NCI-H82 treated with DMSO at 0.1 percent for 48 hours (cell line): Measurements from ENCODE around the gene CST8.

Experiments
- DNase-seq: peaks from one replicate; lab custom pipeline; 2025; ENCODE audit not compliant: unreplicated experiment; lab: John Stamatoyannopoulos, UW

The CST8 gene

DNA sequence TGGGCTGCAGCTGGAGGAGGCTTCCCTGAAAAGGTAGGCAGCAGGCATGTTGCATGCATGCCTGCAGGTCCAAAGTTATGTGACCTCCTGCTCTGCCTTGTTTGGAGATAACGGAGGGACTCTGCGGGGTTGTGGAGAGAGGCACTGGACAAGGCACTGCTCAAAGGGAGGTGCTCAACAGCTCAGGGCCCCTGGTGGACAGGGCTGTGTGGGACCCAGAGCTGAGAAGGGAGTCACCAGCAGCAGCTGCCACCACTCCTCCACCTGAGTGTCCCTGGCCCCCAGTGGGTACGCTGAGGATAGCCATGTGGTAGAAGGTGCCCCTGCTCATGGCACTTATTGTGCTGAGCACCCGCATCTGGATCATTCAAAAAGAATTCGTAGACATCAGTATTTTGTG lies 15.5 kb upstream of the CST8 start:
- no peak for DNase-seq

DNA sequence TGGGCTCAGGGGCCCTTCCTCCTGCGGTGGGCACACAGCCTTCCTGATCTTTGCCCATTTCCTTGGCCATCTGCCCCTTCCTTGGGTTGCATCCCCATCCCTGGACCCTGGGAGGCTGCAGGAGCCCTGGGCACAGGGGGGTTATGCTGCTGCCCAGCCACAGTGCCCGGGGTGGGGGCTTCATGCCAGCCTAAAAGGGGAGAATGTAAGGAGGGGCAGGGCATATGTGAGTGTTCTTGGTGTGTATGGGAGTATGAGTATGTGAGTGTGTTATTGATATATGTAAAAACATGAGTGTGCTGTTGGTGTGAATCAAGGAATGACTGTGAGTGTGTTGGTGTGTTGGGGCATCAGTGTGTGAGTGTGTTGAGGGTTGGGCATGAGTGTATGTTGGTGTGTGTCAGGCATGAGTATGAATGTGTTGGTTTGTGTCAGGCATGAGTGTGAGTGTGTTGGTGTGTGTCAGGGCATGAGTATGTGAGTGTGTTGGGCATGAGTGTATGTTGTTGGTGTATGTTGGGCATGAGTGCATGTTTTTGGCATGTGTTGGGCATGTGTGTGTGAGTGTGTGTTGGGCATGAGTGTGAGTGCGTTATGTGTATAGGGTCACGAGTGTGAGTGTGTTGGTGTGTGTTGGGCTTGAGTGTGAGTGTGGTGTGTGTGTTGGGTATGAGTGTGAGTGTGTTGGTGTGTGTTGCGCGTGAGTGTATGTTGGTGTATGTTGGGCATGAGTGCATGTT lies 14.7 kb upstream of the CST8 start:
- DNase-seq: no peak

DNA sequence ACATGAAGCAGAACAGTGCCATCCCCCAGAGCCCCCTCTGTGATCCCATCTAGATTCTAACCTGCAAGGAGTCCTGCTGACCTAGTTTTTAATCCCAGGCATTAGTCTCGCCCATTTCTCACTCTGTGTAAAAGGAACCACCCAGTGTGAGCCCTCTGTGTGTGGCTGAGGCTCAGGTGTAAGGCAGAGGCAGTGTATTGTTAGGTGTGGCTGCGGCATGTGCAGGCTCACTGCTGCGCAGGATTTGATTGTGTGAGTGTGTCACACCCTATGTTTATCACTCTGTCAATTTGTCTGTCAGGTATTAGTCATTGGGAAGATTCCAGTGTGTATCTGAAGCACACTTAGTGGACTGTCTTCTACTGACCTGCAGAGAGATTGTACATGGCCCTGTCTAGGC lies 13.7 kb upstream of the CST8 start:
- DNase-seq: no peak

DNA sequence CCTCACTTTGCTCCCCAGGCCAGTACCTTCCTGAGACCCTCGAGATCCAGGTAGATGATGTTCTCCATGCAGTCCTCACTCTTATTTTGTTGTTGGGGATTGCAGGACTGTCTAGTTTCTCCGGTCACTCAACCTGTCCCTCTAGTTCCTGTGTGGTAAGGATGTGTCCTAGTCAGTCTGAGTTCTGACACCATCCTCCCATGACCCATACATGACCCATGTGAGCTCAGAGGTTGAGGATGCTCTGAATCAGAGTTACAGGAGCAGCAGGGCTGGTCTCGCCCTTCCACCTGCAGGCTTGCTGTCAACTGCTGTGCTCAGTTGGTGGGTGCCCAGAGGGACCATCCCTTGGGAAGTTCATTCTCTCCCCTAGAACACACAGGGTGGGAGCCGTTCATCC lies 11.9 kb upstream of the CST8 start:
- no peak for DNase-seq

DNA sequence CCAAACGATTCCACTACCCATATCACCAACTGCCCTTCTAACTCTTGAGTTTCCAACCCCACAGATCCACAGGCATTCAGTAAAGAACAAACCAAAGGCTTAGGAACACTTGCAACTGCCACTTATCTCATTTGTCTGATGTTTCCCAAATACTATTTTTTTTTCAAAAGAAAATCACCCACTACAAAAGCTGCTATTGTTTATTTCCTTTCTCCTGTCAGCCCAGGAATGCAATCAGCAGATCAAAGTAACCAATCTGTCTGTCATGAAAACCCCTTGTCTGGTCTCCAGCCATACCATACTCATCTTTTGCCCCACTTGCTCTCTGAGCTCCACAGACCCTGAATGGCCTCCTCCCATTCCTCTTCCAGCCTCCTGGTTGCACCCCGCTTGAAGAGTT lies 8.8 kb upstream of the CST8 start:
- DNase-seq: no peak

DNA sequence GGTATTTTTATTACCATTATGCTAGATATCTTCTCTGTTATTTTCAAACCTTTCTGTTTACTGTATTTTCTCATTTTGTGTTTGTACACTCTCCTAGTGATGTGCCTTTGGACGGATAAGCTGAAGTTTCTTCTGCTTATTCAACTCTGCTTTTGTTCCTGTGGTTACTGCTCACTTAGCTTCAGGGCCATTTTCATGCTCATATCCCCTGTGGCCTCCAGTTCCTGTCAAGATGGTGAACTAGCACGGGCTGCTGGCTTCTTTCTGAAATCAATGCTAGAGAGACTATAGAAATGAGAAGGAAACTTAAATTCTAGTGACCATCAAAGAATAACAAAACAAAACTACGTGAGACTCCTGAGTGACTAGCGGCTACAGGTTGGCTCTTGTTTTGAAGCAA lies 6.8 kb upstream of the CST8 start:
- DNase-seq: no peak

DNA sequence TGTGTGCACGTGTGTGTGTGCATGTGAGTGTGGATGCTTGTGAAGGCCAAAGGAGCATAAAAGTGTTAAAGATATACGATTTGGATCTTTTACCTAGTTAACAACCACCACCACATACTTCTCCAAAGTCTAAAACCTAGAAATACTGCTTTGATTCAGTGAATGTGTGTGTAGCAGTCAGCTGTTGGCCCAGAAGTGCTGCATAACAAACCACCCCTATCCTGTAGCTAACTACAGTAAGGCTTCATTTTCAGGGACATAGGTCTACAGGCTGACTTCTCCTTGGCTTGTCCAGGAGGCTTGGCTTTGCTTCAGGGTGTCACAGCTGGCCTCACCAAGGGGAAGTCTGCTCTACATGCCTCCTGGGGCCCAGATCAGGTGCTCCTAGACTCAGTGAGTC lies 2.4 kb upstream of the CST8 start:
- DNase-seq: no peak

DNA sequence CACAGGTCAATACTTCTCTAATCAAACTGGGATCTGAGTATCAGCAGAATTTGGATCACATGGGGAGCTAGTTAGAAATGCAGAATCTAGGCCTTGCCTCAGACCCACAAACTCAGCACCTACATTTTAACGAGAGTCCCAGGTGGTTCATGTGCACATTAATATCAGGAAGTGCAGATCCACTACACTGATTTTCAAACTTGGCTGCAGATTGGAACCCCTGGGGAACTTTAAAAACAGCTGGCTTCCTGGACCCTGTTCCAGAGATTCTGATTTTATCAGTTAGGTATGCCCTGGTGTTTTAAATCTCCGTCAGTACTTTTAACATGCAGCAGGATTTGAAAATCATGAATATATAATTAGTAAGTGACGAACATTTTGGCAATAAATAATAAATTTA lies 1.9 kb upstream of the CST8 start:
- no peak for DNase-seq

DNA sequence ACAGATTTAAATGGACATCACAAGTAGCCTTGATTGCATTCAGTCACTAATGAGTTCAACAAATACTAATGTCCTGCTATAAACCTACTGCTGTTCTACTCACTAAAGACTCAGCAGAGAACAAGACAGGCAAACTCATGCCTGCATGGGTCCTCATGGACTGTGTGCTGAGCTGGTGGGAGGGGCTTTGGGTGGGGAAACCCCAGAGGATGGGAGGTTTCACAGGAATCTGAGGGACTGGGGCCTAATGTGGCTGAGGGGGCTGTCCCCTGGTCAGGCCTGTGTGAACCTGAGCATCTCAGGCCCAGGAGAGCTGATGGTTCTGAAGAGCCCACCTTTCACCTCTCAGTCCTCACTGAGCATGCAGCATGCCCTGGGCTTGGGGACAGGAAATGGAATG lies 1.4 kb downstream of the CST8 start:
- no peak for DNase-seq

DNA sequence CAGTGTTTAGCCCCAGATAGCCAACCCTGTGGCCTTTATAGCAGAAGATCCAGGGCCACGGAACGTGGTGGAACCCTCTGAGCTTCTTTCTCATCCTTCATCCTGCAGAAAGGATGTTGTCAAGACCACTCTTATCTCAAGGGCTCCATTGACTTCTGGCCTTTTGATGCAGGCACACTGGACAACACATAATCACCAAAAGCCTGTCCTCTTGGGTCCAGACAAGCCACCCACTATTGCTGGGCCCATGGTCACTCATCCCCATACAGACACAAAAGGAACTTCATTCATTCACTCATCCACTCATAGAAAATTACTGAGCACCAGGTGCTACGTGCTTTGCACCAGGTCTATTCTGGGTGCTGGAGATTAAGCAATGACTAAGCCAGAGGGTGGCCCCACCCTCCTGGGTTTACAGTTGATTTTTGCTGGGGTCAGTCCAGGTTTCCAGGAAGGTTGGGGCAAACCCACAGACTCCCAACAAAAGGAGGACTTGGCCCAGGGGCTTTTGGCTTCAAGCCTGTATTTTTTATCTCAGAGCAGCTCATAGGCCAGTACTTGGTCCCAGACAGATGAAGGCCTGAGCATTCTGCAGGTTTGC lies 2.4 kb downstream of the CST8 start:
- DNase-seq: no peak

DNA sequence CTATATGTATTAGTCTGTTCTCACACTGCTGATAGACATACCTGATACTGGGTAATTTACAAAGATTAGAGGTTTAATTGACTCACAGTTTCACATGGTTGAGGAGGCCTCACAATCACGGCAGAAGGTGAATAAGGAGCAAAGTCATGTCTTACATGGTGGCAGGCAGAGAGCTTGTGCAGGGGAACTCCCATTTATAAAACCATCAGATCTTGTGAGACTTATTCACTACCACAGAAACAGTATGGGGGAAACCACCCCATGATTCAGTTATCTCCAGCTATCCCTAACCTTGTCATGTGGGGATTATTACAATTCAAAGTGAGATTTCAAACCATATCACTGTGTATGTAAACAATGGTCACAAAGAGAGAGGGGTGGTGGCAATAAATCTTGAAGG lies 6.6 kb downstream of the CST8 start:
- DNase-seq: no peak

DNA sequence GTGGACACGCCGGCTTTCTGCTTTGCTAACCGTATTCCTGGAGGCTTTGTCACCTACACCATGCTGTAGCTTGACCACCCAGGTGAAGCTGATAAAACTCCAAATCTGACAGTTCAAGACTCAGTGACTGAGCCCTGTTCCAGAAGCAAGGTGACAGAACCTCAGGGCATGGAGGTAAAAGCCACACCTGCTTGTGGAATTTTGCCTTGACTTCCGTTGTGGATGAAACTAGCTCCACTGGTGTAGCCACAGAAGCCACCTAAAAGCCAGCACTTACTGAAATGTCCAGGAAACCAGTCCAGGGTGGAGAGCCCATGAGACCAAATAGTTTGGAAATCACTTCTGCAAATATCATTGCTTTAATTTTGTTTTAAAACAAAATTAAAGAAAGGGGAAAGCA lies 11.0 kb downstream of the CST8 start:
- DNase-seq: no peak

DNA sequence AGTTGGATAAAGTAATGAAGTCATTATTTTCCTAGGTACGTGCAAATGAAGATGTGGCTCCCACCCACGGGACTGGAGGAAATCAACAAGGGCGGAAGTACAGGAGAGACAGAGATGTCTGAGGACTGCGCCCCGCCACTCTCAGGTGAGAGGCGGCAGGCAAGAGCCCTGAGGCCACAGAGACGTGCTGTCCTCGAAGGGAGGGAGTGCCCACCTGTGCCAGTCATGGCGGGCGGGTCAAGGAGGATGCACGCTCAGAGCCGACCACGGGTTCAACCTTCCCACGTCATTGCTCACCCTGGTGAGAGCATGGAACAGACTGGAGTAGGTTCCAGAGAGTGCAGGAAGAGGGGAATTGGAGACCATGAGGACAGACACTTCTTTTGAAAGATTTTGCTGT lies 12.7 kb downstream of the CST8 start:
- no peak for DNase-seq

DNA sequence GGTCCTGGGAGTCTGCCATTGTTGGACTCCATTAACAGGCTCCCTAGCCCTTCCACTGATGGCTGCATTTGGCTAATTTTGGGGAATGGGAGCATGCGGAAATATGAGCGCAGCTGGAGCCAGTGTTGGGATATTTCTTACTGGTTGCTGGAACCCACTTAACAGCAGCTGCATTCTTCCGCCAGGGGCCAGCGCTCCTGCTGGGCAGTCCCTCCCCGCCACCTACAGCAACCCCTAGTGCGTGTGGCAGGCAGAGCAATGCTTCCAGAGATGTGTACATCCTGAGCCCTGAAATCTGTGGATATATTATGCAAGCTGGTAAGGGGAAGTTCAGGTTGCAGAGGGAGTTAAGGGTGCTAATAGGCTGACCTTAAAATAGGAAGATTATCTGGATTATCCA lies 16.4 kb downstream of the CST8 start:
- peak; percentile 75 for DNase-seq

DNA sequence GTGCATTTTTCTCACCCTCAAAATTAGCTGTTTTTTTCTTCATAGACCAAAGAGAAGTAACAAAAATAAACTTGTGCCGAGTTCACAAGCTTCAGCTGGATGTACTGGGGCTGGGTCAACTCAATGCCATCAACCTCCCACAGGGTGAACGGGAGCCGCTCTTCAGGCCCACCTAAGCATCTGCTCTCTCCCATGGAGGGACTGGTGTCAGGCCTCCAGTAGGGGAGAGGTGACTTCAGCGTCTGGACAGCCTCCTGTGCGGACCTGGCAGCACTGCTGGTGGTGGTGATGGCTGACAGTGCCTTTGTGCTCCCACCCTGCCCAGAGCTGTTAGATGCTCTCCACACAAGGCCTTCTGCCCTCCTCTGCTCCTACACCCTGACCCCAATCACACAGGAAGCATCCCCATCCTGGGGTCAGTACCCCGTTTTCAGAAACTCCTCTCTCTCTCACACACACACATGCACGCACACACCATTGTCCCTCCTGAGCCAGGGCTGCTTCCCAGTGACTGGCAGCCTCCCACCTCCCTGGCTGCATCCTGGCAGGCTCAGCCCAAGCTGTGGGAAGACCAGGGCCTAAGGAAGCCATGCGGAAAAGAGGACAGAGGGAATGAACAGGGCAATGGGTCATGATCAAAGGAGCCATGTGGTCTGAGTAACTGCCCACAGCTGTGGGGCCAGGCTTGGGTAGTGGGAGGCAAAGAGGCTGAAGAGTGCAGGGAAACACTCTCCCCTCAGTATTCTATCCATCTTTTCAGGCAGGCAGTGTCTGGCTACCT lies 17.7 kb downstream of the CST8 start:
- no peak for DNase-seq

DNA sequence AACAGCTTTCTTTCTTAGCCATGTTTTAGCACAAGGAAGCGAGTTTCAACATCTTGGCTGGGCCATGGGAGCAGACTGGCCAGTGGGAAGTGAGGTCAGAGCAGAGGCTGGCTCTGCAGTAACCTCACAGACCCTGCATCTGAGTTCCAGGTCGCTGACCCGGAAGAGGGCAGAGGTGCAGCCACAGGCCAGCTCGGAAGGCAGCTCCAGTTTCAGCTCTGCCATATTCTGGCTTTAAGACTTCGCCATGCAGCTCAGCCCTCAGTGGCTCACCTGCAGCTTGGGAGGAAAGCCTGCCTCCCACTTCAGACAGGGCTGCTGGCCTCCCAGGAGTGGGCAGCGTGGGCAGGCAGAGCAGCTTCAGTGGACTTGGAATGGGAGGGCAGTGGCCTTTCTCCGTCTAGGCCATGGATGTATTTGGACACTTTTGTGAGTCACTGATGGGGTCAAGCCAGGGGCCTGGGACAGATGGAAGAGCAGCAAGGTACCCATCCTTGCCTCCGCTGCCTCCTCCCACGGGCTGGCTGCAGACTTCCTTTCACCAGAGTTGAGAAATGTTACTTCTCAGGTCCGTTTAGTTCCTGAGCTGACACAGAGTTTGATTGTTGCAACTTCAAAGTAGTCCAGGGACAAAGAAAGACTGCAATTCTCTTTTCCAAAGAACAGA lies 18.5 kb downstream of the CST8 start:
- DNase-seq: no peak

DNA sequence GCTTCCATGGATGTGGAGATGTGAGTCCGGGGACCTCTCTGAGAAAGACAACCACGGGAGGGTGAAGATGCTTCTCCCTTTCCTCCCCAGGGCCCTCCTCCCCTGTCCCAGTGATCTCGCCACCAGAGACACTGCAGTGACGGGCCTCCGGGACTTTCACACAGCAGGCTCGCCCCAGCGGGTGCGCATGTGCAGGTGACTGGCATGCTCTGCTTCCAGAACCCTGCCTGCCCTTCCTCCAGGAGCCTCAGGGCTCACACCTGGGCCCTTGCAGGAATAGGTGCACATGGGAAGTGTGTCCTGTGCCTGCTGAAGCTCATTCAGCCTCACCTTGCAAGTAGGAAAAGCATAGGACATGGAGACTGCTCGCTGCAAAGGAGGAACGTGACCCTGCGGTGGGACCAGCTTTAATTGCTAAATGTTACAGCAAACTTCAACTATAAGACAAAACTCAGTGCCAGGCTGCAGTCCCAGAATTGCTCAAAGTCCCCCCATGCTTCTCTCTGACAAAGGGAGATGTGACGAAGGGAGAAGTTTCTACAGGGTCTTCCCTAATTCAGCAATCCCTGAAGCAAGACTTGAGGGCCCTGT lies 19.2 kb downstream of the CST8 start:
- DNase-seq: no peak

DNA sequence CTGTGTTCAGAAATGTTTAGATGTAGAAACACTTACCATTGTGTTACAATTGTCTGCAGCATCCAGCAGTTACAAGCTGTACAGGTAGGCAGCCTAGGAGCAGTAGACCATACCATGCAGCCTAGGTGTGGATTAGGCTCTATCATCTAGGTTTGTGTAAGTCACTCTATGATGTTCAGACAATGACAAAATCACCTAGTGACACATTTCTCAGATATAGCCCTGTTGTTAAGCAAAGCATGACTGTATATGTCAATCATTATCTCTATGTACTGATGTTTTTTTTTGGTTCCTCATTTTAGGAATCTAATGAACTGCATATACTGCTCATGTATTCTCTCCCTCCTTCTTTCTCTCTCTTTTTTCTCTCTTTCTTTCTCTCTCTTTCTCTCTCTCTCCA lies 22.2 kb downstream of the CST8 start:
- DNase-seq: no peak

DNA sequence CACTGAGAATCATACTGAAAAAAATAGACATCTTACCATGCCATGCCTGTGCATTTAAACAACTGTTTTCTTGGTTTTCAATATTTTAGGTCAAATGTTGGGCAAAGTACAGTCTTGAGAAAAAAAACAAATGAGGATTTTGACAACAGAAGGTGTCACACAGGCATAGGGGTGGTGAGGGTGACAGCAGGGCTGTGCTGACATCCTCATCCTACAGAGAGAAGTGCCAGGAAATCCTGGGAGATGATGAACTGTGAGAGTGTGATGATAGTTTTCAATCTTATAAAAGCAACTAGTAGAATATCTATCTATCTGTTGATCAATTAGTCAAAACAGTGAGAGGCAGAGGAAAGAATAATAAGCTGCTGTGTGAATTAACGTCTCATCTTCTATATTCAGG lies 23.9 kb downstream of the CST8 start:
- DNase-seq: no peak

DNA sequence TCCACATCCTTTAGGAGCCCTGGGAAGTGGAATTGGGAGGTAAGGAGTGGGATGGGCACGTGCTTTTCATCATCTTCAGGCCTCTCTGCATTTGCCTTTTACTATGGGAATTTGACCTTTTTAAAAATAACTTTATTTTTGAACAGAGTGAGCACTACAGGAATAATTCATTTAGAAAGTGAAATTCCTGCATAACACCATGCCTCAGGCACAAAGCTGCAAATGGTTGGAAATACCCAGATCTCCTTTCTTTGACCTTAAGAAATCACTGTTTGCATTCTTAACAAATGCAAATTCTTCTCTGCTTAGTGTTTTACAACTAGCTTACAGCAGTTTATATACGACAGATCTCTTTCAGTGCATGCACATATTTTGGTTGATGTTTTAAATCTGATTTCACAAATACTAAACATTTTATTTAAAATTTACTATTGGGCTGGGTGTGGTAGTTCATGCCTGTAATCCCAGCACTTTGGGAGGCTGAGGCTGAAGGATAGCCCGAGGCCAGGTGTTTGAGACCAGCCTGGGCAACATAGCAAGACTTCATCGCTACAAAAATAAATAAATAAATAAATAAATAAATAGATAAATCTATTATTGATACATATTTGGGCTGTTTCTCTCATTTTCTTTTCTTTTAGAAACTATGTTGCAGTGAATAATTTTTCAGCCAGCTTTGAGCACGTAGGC lies 24.5 kb downstream of the CST8 start:
- DNase-seq: no peak

DNA sequence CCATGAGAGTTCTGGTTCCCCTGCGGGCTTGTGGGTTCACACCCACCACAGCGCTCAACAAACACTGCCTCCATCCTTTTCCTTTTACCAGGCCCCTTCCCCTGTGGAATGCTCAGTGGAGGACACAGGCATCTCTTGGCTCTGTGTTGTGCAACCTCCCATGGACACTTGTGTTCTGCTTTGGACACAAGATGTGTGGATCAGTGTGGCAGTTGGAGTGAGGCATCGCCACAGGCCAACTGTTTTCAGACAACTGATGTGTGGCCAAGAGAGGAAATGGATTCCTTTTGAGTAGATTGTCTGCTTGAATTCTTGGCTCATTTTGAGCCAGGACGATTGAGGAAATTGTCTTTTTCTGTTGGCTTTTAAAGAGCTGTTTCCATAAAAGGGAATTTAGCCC lies 26.8 kb downstream of the CST8 start:
- DNase-seq: no peak
